ENCODE measurements around the gene AKT2. TPM values are rescaled to one million over a fixed set of nuclear protein-coding genes. Genes with fewer than 3 reads are reported as not detected.
"Not testable (repeated sequence)": the region's sequence is repeated elsewhere in the genome, so short reads cannot be mapped to it uniquely, and the experiment has no call there.

Gene AKT2
- polyA plus RNA-seq, result 101 TPM
- long read RNA-seq, donor 1, full-length matches to known transcripts, result 3 of 3 reads
- long read RNA-seq, donor 1, partial matches to known transcripts, result 0 of 3 reads
- long read RNA-seq, donor 1, other reads (novel, unspliced or antisense), result 0 of 3 reads
- long read RNA-seq, donor 2, full-length matches to known transcripts, result 9 of 9 reads
- long read RNA-seq, donor 2, partial matches to known transcripts, result 0 of 9 reads
- long read RNA-seq, donor 2, other reads (novel, unspliced or antisense), result 0 of 9 reads
- long read RNA-seq, donor 3, full-length matches to known transcripts, result 15 of 635 reads
- long read RNA-seq, donor 3, partial matches to known transcripts, result 597 of 635 reads
- long read RNA-seq, donor 3, other reads (novel, unspliced or antisense), result 23 of 635 reads
- long read RNA-seq, donor 4, result 0 reads
- long read RNA-seq, donor 5, full-length matches to known transcripts, result 9 of 14 reads
- long read RNA-seq, donor 5, partial matches to known transcripts, result 5 of 14 reads
- long read RNA-seq, donor 5, other reads (novel, unspliced or antisense), result 0 of 14 reads
- long read RNA-seq, donor 6, full-length matches to known transcripts, result 15 of 23 reads
- long read RNA-seq, donor 6, partial matches to known transcripts, result 8 of 23 reads
- long read RNA-seq, donor 6, other reads (novel, unspliced or antisense), result 0 of 23 reads
- long read RNA-seq, donor 7, full-length matches to known transcripts, result 5 of 13 reads
- long read RNA-seq, donor 7, partial matches to known transcripts, result 8 of 13 reads
- long read RNA-seq, donor 7, other reads (novel, unspliced or antisense), result 0 of 13 reads
- long read RNA-seq, donor 8, full-length matches to known transcripts, result 13 of 29 reads
- long read RNA-seq, donor 8, partial matches to known transcripts, result 16 of 29 reads
- long read RNA-seq, donor 8, other reads (novel, unspliced or antisense), result 0 of 29 reads
- long read RNA-seq, donor 9, full-length matches to known transcripts, result 9 of 18 reads
- long read RNA-seq, donor 9, partial matches to known transcripts, result 9 of 18 reads
- long read RNA-seq, donor 9, other reads (novel, unspliced or antisense), result 0 of 18 reads
- long read RNA-seq, donor 10, full-length matches to known transcripts, result 10 of 21 reads
- long read RNA-seq, donor 10, partial matches to known transcripts, result 11 of 21 reads
- long read RNA-seq, donor 10, other reads (novel, unspliced or antisense), result 0 of 21 reads
- long read RNA-seq, donor 11, full-length matches to known transcripts, result 8 of 14 reads
- long read RNA-seq, donor 11, partial matches to known transcripts, result 6 of 14 reads
- long read RNA-seq, donor 11, other reads (novel, unspliced or antisense), result 0 of 14 reads

DNA sequence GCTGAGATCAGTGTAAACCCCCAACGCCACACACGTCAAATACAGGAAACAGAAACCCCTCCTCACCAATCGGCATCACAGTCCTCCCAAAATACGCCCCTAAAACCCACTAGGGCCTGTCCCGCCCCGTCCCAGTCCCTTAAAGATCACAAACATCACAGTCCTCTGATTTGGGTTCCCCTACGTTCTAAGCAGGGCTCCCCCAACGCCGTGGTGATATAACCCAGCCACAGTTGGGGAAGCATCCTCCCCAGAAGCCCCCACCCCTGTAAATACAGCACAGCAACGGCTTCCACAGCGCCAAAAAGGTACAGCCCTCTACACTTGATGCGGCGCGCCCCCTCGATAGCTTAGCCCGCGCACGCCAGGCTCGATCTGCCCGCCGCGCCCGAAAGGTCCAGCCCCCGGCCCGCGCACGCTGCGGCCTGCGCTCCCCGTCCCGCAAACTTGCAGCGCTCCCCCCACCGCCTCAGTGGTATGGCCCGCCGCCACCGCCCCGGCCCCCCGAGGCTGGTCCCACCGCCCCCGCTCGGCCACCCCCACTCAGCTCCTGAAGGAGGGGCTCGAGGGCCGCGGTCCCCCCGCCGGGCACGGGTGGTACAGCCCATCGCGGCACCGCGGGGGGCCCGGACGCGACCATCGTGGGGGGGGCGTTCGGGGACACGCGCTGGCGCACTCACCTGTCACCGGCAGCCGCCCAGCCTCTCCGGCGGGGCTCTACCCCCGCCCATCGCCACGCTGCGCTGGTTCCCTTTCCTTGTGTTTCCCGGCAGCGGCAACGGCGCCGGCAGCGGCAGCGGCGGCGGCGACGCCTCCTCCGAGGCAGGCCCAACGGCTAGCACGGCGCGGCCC is at the start of gene AKT2:
Gene AKT2 (minus strand): TSS at position 845 of the 852 bp plus-strand sequence. CDS start 20,078 bp downstream, outside the sequence.
- DNase-seq, result peak in 1 of 2 donors; percentile 51
- H3K36me3 ChIP-seq (ENCODE audit: control insufficient read depth, insufficient read depth, low read length), result peaks cover 9% of the 10 kb centered on the region
- peak within 1 kb of the TSS; percentile 100 for H3K27ac ChIP-seq (ENCODE audit: low read length)
- H3K4me1 ChIP-seq (ENCODE audit: control insufficient read depth, insufficient read depth, low read length), result peaks cover 36% of the 10 kb centered on the region
- no CpG with 5 or more reads among the region's 84 CpGs for WGBS (ENCODE audit: insufficient coverage, low lambda C conversion rate)
- peak within 1 kb of the TSS; percentile 90 for H3K4me3 ChIP-seq (ENCODE audit: low read length)
- no peaks in the 10 kb centered on the region for H3K27me3 ChIP-seq (ENCODE audit: control insufficient read depth, insufficient read depth, low read length)
- H3K9me3 ChIP-seq (ENCODE audit: control insufficient read depth, low read depth, low read length), result no peaks in the 10 kb centered on the region

DNA sequence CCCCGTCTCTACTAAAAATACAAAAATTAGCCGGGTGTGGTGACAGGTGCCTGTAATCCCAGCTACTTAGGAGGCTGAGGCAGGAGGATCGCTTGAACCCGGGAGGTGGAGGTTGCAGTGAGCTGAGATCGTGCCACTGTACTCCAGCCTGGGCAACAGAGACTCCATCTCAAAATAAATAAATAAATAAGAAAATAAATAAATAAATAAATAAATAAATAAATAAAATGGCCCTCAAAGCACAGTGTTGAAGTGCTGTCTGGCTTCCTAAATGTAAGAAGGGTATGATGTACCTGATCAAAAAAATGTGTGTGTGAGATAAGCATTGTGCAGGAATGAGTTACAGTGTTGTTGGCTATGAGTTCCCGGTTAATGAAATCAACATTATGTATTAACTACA is 47.9 kb upstream of the AKT2 start:
- DNase-seq, result not testable (repeated sequence)
- H3K36me3 ChIP-seq (ENCODE audit: control insufficient read depth, insufficient read depth, low read length), result peaks cover 55% of the 10 kb centered on the region
- WGBS (ENCODE audit: insufficient coverage, low lambda C conversion rate), result no CpG with 5 or more reads among the region's 6 CpGs

DNA sequence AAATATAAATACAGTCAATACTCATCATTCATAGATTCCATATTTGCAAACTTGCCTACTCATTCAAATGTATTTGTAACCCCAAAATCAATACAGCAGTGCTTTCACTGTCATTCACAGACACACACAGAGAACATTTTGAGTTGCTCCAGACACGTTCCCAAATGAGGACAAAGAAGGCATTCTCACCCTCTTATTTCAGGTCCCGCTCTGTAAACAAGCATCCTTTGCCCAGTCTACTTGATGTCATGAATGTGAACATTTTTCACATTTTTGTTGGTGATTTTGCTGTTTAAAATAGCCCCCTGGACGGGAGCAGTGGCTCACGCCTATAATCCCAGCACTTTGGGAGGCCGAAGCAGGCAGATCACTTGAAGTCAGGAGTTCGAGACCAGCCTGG is 47.5 kb upstream of the AKT2 start:
- no peak overlapping the region for H3K27ac ChIP-seq (ENCODE audit: low read length)
- peaks cover 59% of the 10 kb centered on the region for H3K36me3 ChIP-seq (ENCODE audit: control insufficient read depth, insufficient read depth, low read length)
- no peaks in the 10 kb centered on the region for H3K9me3 ChIP-seq (ENCODE audit: control insufficient read depth, low read depth, low read length)
- no peak overlapping the region for H3K4me3 ChIP-seq (ENCODE audit: low read length)
- no CpG with 5 or more reads among the region's 6 CpGs for whole genome bisulfite sequencing (ENCODE audit: insufficient coverage, low lambda C conversion rate)
- DNase-seq, result no peak
- H3K27me3 ChIP-seq (ENCODE audit: control insufficient read depth, insufficient read depth, low read length), result no peaks in the 10 kb centered on the region
- H3K4me1 ChIP-seq (ENCODE audit: control insufficient read depth, insufficient read depth, low read length), result no peaks in the 10 kb centered on the region

More for the DNA sequence above, 47.9 kb upstream of the AKT2 start:
- H3K4me1 ChIP-seq (ENCODE audit: control insufficient read depth, insufficient read depth, low read length); H3K9me3 ChIP-seq (ENCODE audit: control insufficient read depth, low read depth, low read length); H3K4me3 ChIP-seq (ENCODE audit: low read length); H3K27me3 ChIP-seq (ENCODE audit: control insufficient read depth, insufficient read depth, low read length); H3K27ac ChIP-seq (ENCODE audit: low read length): not testable (repeated sequence)

DNA sequence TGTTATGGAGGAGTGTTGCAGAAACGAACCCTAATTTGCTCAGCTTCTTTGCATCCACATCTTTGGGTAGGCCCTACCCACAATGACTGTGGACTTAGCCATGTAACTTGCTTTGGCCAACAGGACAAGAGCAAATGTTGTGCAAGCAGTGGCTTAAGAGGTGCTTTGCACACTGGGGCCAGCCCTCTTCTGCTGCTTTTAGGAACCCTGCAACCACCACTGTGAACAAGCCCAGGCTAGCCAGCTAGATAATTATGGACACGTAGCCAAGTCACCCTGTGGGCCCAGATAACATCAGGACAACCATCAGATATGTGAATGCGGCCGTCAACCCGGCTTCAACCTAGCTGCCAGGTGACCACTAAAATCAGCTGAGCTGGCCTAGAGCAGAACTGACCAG is 45.9 kb upstream of the AKT2 start:
- DNase-seq, result no peak
- no CpG with 5 or more reads among the region's 5 CpGs for WGBS (ENCODE audit: insufficient coverage, low lambda C conversion rate)
- Histone ChIP-seq H3K36me3 (ENCODE audit: control insufficient read depth, insufficient read depth, low read length) (peaks cover 65% of the 10 kb centered on the region), H3K4me3 (ENCODE audit: low read length) (no peak overlapping the region), H3K4me1 (ENCODE audit: control insufficient read depth, insufficient read depth, low read length) (no peaks in the 10 kb centered on the region), H3K9me3 (ENCODE audit: control insufficient read depth, low read depth, low read length) (no peaks in the 10 kb centered on the region), H3K27ac (ENCODE audit: low read length) (no peak overlapping the region), H3K27me3 (ENCODE audit: control insufficient read depth, insufficient read depth, low read length) (no peaks in the 10 kb centered on the region)

DNA sequence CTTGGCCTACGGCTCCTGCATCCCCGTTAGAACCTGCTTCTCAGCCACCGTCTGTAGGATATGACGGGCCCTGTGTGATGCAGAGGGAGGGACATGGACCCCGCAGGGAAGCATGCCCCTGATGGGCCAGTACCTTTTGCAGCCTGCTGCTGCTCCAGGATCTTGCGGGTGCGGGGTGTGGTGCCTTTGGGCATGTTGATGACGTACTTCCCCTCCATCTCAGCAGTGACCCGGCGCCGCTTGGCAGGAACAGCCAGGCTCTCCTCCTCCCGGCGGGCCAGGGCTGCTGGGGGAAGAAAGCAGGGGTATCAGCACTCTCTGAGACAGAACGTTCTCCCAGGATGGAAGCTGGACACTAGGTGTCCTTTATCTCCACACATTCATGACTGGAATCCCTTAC is 41.1 kb upstream of the AKT2 start:
- Histone ChIP-seq H3K4me1 (ENCODE audit: control insufficient read depth, insufficient read depth, low read length) (no peaks in the 10 kb centered on the region), H3K27me3 (ENCODE audit: control insufficient read depth, insufficient read depth, low read length) (no peaks in the 10 kb centered on the region), H3K27ac (ENCODE audit: low read length) (no peak overlapping the region), H3K36me3 (ENCODE audit: control insufficient read depth, insufficient read depth, low read length) (peaks cover 76% of the 10 kb centered on the region), H3K9me3 (ENCODE audit: control insufficient read depth, low read depth, low read length) (no peaks in the 10 kb centered on the region), H3K4me3 (ENCODE audit: low read length) (no peak overlapping the region)
- DNase-seq, result no peak
- WGBS (ENCODE audit: insufficient coverage, low lambda C conversion rate), result no CpG with 5 or more reads among the region's 14 CpGs

DNA sequence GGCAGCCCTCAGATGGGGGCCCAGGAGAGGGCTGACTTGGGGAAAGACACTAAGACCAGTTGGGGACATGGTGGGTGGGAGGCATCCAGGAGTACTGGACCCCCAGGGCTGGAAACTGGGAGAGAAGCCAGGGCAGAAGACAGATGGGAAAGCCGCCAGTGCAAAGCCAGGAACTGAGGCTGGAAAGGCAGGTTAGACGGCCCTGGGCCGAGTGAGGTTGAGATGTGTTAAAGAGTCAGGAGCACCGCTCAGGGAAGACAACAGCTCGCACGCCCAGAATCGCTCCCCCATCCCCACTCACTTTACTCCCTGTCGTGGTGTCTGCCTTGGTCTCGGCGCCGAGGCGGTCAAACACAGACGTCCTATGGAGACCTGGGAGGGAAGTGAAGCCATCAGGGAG is 38.6 kb upstream of the AKT2 start:
- no peak for DNase-seq
- no peaks in the 10 kb centered on the region for H3K4me1 ChIP-seq (ENCODE audit: control insufficient read depth, insufficient read depth, low read length)
- H3K36me3 ChIP-seq (ENCODE audit: control insufficient read depth, insufficient read depth, low read length), result peaks cover 73% of the 10 kb centered on the region
- no peaks in the 10 kb centered on the region for H3K9me3 ChIP-seq (ENCODE audit: control insufficient read depth, low read depth, low read length)
- no CpG with 5 or more reads among the region's 13 CpGs for WGBS (ENCODE audit: insufficient coverage, low lambda C conversion rate)
- H3K27me3 ChIP-seq (ENCODE audit: control insufficient read depth, insufficient read depth, low read length), result no peaks in the 10 kb centered on the region
- no peak overlapping the region for H3K27ac ChIP-seq (ENCODE audit: low read length)
- no peak overlapping the region for H3K4me3 ChIP-seq (ENCODE audit: low read length)

DNA sequence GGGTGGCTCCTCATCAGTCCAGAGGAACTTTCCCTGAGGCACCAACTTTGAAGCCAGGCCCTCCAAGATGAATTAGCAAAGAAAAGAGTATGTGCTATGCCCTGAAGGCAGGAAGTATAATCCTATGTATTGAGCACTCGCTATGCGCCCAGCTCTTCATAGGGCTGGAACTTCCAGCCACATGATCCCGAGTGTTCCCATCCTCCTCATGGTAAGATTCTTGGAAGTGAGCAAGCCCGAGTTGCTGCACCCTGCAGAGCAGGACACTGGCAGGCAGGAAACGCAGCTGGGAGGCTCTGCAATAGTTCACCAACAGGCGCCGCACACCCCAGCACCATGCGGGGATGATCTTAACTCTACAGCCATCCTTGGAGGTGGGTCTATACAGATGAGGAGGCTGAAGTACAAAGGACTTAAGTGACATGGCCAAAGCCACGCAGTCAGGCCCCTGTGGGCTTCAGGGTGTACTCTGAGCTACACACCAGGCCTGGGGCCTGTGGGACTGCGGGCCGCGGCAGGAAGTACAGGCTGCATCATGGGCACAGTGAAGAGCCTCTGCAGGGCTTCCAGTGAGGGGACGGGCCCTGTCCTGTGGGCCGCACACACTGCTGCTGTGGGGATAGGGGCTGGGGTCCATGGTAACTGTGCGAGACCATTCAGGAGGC is 37.9 kb upstream of the AKT2 start:
- no peaks in the 10 kb centered on the region for H3K27me3 ChIP-seq (ENCODE audit: control insufficient read depth, insufficient read depth, low read length)
- no peaks in the 10 kb centered on the region for H3K4me1 ChIP-seq (ENCODE audit: control insufficient read depth, insufficient read depth, low read length)
- no peak overlapping the region for H3K27ac ChIP-seq (ENCODE audit: low read length)
- no peaks in the 10 kb centered on the region for H3K9me3 ChIP-seq (ENCODE audit: control insufficient read depth, low read depth, low read length)
- peaks cover 73% of the 10 kb centered on the region for H3K36me3 ChIP-seq (ENCODE audit: control insufficient read depth, insufficient read depth, low read length)
- H3K4me3 ChIP-seq (ENCODE audit: low read length), result no peak overlapping the region
- no CpG with 5 or more reads among the region's 15 CpGs for WGBS (ENCODE audit: insufficient coverage, low lambda C conversion rate)
- no peak for DNase-seq

DNA sequence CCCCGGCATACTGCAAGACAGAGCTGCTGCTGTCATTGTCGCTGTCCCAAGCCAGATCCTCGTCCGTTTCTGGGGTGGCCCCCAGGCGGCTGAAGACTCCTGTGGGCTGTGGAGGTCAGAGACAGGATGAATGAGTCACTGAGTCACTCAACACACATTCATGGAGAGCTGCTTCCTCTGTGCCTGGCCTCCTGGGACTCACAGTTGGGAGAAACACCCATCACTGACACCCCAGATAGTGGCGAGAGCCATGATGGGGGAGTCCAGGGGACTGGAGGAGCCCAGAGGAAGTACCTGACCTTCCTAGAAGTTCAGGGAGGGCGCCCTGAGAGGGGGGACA is 37.1 kb upstream of the AKT2 start:
- Histone ChIP-seq H3K36me3 (ENCODE audit: control insufficient read depth, insufficient read depth, low read length) (peaks cover 64% of the 10 kb centered on the region), H3K9me3 (ENCODE audit: control insufficient read depth, low read depth, low read length) (no peaks in the 10 kb centered on the region)
- WGBS (ENCODE audit: insufficient coverage, low lambda C conversion rate), result no CpG with 5 or more reads among the region's 7 CpGs

DNA sequence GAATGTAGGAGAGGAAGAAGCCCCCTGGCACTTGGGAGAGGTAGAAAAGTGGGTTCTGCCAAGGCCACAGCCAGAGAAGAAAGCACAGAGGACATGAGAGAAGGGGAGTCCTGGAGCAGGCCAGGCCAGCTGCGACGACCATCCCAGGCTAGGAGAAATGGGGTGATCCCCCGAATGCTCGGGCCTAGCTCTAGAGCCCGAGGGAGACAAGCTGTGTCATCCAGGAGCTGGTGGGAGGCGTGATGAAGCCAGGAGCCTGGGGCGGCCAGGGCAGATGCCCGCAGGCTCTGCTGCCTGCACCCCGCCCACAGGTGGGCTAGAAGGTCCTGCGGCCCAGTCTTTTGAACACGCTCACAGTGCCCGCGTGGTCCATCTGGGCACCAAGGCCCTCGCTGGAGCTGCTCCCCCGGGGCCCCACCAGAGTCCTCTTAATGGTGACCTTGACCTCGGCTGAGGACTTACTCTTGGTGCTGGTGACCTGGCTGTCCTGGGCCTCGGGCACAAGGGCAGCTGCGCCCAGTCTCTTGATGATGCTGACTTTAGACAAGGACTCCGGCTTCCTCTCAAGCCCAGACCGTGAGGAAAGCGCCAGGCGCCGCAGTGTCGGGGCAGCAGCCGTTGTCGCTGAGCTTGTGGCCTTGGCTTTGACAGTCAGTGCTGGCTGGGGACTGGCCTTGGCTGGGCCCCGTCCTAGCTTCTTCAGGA is 36.6 kb upstream of the AKT2 start:
- DNase-seq, result no peak
- Histone ChIP-seq H3K36me3 (ENCODE audit: control insufficient read depth, insufficient read depth, low read length) (peaks cover 63% of the 10 kb centered on the region), H3K4me3 (ENCODE audit: low read length) (no peak overlapping the region), H3K27me3 (ENCODE audit: control insufficient read depth, insufficient read depth, low read length) (no peaks in the 10 kb centered on the region), H3K4me1 (ENCODE audit: control insufficient read depth, insufficient read depth, low read length) (no peaks in the 10 kb centered on the region), H3K9me3 (ENCODE audit: control insufficient read depth, low read depth, low read length) (no peaks in the 10 kb centered on the region), H3K27ac (ENCODE audit: low read length) (no peak overlapping the region)
- no CpG with 5 or more reads among the region's 27 CpGs for WGBS (ENCODE audit: insufficient coverage, low lambda C conversion rate)

More for the DNA sequence above, 37.1 kb upstream of the AKT2 start:
- Histone ChIP-seq H3K4me3 (ENCODE audit: low read length) (no peak overlapping the region), H3K27me3 (ENCODE audit: control insufficient read depth, insufficient read depth, low read length) (no peaks in the 10 kb centered on the region), H3K4me1 (ENCODE audit: control insufficient read depth, insufficient read depth, low read length) (no peaks in the 10 kb centered on the region), H3K27ac (ENCODE audit: low read length) (no peak overlapping the region)
- DNase-seq, result no peak
